ENCODE results near the gene BICD2.

Gene BICD2

DNA sequence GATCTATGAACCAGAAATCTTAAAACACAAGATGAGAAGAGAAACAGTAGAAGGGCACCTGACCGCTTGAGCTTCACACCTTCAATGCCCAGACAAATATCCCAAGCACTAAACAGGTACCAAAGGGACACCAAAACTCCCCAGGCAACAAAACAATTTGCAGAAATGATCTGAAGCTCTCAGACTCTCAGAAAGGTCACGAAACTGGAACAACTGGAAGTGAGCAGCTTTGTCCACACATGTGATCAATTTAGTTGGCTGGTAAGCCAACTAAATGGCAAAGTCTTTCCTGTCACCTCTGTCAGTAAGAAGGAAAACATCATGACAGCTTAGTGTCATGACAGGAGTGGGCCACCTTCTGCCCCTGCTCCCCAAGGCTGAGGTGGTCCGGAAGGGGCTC is 98.8 kb downstream of the BICD2 start:
- H3K36me3 ChIP-seq (ENCODE audit: insufficient read depth, low read length) = no peaks in the 10 kb centered on the region
- H3K4me1 ChIP-seq (ENCODE audit: control insufficient read depth, insufficient read depth, low read length, unreplicated experiment) = peaks cover 13% of the 10 kb centered on the region
- no peak overlapping the region for H2AFZ ChIP-seq (ENCODE audit: low read length, unreplicated experiment)
- H3K79me2 ChIP-seq (ENCODE audit: control insufficient read depth, insufficient read depth, low read length, unreplicated experiment) = peaks cover 85% of the 10 kb centered on the region
- H3K27ac ChIP-seq (ENCODE audit: low read depth, low read length) = no peak overlapping the region
- H3K27me3 ChIP-seq (ENCODE audit: insufficient read depth, low read length) = no peaks in the 10 kb centered on the region
- H3K4me3 ChIP-seq (ENCODE audit: low read depth, low read length) = no peak overlapping the region

DNA sequence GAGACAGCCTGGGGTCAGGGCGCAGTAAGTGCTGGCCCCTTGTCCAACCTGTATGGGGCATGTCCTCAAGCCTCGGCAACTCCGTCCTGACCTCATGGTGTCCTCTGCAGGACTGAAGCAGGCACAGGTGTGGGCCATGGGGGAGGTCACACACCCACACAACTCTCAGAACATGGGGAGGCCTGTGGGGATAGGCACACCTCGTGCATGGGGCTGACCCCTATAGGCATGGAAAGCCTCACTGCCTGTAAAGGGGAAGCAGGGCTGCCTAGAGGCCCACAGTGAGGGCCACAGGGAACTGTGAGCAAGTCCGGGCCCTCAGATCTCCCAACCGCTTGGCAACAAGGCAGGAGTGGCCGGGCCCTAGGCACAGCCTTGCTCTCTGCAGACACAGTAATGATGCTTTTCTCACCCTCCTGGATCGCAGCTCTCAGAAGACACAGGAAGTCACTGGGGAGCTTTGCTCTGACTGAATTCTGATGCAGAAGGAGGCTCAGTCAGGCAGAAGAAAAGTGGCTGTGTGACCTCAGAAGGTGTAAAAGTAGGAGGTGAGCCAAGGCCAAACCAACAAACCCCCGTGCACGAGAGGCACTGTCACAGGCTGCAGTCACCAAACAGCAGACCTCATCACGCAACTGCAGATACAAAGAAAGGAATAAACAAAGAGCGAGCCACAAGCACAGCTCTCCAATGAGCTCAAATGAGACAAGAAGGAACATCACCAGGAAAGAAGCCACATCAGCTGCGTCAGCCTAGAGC is 100.1 kb downstream of the BICD2 start:
- Histone ChIP-seq H3K27me3 (ENCODE audit: insufficient read depth, low read length) (no peaks in the 10 kb centered on the region), H2AFZ (ENCODE audit: low read length, unreplicated experiment) (no peak overlapping the region), H3K4me1 (ENCODE audit: control insufficient read depth, insufficient read depth, low read length, unreplicated experiment) (peaks cover 13% of the 10 kb centered on the region), H3K79me2 (ENCODE audit: control insufficient read depth, insufficient read depth, low read length, unreplicated experiment) (peaks cover 93% of the 10 kb centered on the region), H3K36me3 (ENCODE audit: insufficient read depth, low read length) (no peaks in the 10 kb centered on the region), H3K4me3 (ENCODE audit: low read depth, low read length) (no peak overlapping the region), H3K27ac (ENCODE audit: low read depth, low read length) (no peak overlapping the region)

GRCh38 chr9:92663951-92664350 is 100.7 kb downstream of the BICD2 start:
- no peak overlapping the region for H3K27ac ChIP-seq (ENCODE audit: low read depth, low read length)
- no peak overlapping the region for H2AFZ ChIP-seq (ENCODE audit: low read length, unreplicated experiment)
- peaks cover 13% of the 10 kb centered on the region for H3K4me1 ChIP-seq (ENCODE audit: control insufficient read depth, insufficient read depth, low read length, unreplicated experiment)
- H3K4me3 ChIP-seq (ENCODE audit: low read depth, low read length) = no peak overlapping the region
- H3K27me3 ChIP-seq (ENCODE audit: insufficient read depth, low read length) = no peaks in the 10 kb centered on the region
- H3K36me3 ChIP-seq (ENCODE audit: insufficient read depth, low read length) = no peaks in the 10 kb centered on the region
- peaks cover 90% of the 10 kb centered on the region for H3K79me2 ChIP-seq (ENCODE audit: control insufficient read depth, insufficient read depth, low read length, unreplicated experiment)

GRCh38 chr9:92663126-92663525 is 101.5 kb downstream of the BICD2 start:
- H3K4me3 ChIP-seq (ENCODE audit: low read depth, low read length) = no peak overlapping the region
- H3K27me3 ChIP-seq (ENCODE audit: insufficient read depth, low read length) = no peaks in the 10 kb centered on the region
- no peak overlapping the region for H2AFZ ChIP-seq (ENCODE audit: low read length, unreplicated experiment)
- H3K79me2 ChIP-seq (ENCODE audit: control insufficient read depth, insufficient read depth, low read length, unreplicated experiment) = peaks cover 90% of the 10 kb centered on the region
- peaks cover 8% of the 10 kb centered on the region for H3K4me1 ChIP-seq (ENCODE audit: control insufficient read depth, insufficient read depth, low read length, unreplicated experiment)
- H3K36me3 ChIP-seq (ENCODE audit: insufficient read depth, low read length) = peaks cover 7% of the 10 kb centered on the region; the same call in 1 of the 2 replicates
- H3K27ac ChIP-seq (ENCODE audit: low read depth, low read length) = no peak overlapping the region

DNA sequence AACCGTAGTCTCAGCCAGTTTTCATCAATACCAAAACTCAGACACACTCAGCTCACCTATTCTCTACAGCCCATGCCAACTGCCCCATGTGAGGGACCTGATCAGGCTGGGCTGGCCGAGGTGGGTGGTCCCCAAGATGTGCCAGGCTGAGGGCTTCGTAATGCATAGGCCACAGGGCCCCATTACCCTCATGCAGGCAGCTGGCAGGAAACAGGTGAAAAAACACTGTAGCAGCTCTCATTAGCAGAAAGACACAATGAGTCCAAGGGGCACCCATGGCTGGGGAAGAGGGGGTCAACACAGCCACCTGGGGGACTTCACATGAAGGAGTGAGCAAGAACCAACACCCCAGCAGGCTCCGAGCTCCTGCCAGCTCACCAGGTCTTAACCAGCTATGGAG is 102.9 kb downstream of the BICD2 start:
- no peaks in the 10 kb centered on the region for H3K27me3 ChIP-seq (ENCODE audit: insufficient read depth, low read length)
- H3K4me3 ChIP-seq (ENCODE audit: low read depth, low read length) = no peak overlapping the region
- H3K27ac ChIP-seq (ENCODE audit: low read depth, low read length) = no peak overlapping the region
- no peak overlapping the region for H2AFZ ChIP-seq (ENCODE audit: low read length, unreplicated experiment)
- peaks cover 83% of the 10 kb centered on the region for H3K79me2 ChIP-seq (ENCODE audit: control insufficient read depth, insufficient read depth, low read length, unreplicated experiment)
- H3K36me3 ChIP-seq (ENCODE audit: insufficient read depth, low read length) = peaks cover 9% of the 10 kb centered on the region; the same call in 1 of the 2 replicates
- peaks cover 17% of the 10 kb centered on the region for H3K4me1 ChIP-seq (ENCODE audit: control insufficient read depth, insufficient read depth, low read length, unreplicated experiment)

Measured in ACC112 (cell line).